Keratinocyte (primary cell): ENCODE results near the gene B9D1.
A peak's percentile ranks its signal among the peaks of the same experiment; 100 is the strongest.

Source experiments
- CTCF ChIP-seq, 3 experiments: IDR thresholded peaks in 1 of 3; conservative IDR thresholded peaks in 1 of 3; optimal IDR thresholded peaks in 1 of 3; 2 replicates in 2 of 3; 3 replicates in 1 of 3; pipeline versions ENCODE3 to v1.5.1; 2011; ENCODE audit warnings: low read length in 3 of 3, mild to moderate bottlenecking in 3 of 3, moderate library complexity in 2 of 3, control low read depth in 1 of 3, inconsistent platforms in 1 of 3; ENCODE audit not compliant: insufficient read depth in 2 of 3; ENCODE audit errors: extremely low read depth in 1 of 3
- EZH2 ChIP-seq: IDR thresholded peaks from one replicate; pipeline ENCODE4 v1.6.1; 2012; ENCODE audit warnings: inconsistent platforms, mild to moderate bottlenecking, low read length, moderate library complexity

- TF ChIP-seq CTCF (optimal IDR thresholded peaks at IDR 0.05 in 1 of 3, IDR thresholded peaks at IDR 0.05 in 1 of 3, conservative IDR thresholded peaks at IDR 0.05 in 1 of 3; ENCODE audit: extremely low read depth in 1 of 3, insufficient read depth in 2 of 3, low read length in 3 of 3), result peak; percentile 55 to 63 (median 57)
- TF ChIP-seq EZH2, result no peak
These were observed 24.2 kb downstream of the B9D1 start for GRCh38 chr17:19338031-19338990.
